Kidney (tissue), 14 donors: ENCODE measurements around the gene CENPVL1. TPM values are rescaled to one million over a fixed set of nuclear protein-coding genes. Genes with fewer than 3 reads are reported as not detected.

ENCODE experiments used
- DNase-seq, 5 donors: peaks; one replicate each; pipeline ENCODE4 v3.0.0-alpha.2; 2013 to 2020
- FAIRE-seq: peaks from 2 replicates; lab custom pipeline; 2012; peaks lifted over from hg19 to GRCh38; lab: Jason Lieb, UNC
- H3K27ac ChIP-seq, 2 donors: one replicate each; pipeline ENCODE4 v1.7.0; 2013; ENCODE audit warnings: low read depth in 2 of 2, low read length in 2 of 2, inconsistent platforms in 1 of 2
- H3K27me3 ChIP-seq: one replicate; pipeline ENCODE4 v1.7.1; 2013; ENCODE audit warnings: low read length, inconsistent platforms; ENCODE audit not compliant: control insufficient read depth, insufficient read depth
- H3K36me3 ChIP-seq, 3 donors: one replicate each; pipeline versions ENCODE4 v1.7.0 to v1.7.1; 2013; ENCODE audit warnings: low read length in 3 of 3, control low read depth in 1 of 3, inconsistent platforms in 1 of 3; ENCODE audit not compliant: insufficient read depth in 3 of 3, control insufficient read depth in 2 of 3
- H3K4me1 ChIP-seq, 3 donors: one replicate each; pipeline versions ENCODE4 v1.7.0 to v1.7.1; 2013; ENCODE audit warnings: low read length in 3 of 3, inconsistent platforms in 1 of 3, low read depth in 1 of 3; ENCODE audit not compliant: control insufficient read depth in 2 of 3, insufficient read depth in 2 of 3
- H3K4me3 ChIP-seq, 3 donors: one replicate each; pipeline versions ENCODE4 v1.7.0 to v1.8.1; 2013; ENCODE audit warnings: low read length in 3 of 3, control low read depth in 1 of 3, inconsistent platforms in 1 of 3
- H3K9ac ChIP-seq, 3 donors: one replicate each; pipeline versions ENCODE4 v1.7.0 to v1.7.1; 2013; ENCODE audit warnings: low read length in 3 of 3, control low read depth in 1 of 3, inconsistent platforms in 1 of 3
- H3K9me3 ChIP-seq, 3 donors: one replicate each; pipeline versions ENCODE4 v1.7.0 to v1.7.1; 2013; ENCODE audit warnings: low read length in 3 of 3, control low read depth in 1 of 3, inconsistent platforms in 1 of 3; ENCODE audit not compliant: control insufficient read depth in 2 of 3, insufficient read depth in 1 of 3
- CTCF ChIP-seq: IDR thresholded peaks from 3 replicates; pipeline ENCODE4 v1.5.1; 2012; ENCODE audit warnings: mild to moderate bottlenecking, moderate library complexity, borderline replicate concordance; ENCODE audit not compliant: insufficient read depth; ENCODE audit errors: extremely low read depth
- intact Hi-C: fragments of 100-400 bp; cut with DNase I; formaldehyde crosslinking; loops from one replicate; pipeline ENCODE4 v1.11.1; 2022
- polyA plus RNA-seq: library from polyadenylated mRNA; stranded (reverse); fragments of 350-450 nt; fragmentation: Illumina TruSeq; extraction: RNeasy Lipid Tissue Mini Kit (QIAGEN cat#74804); gene quantifications from one replicate; pipeline ENCODE4 v1.2.3, GENCODE V29; 2014; ENCODE audit warnings: low read depth, low replicate concordance; ENCODE audit not compliant: insufficient read depth
- total RNA-seq: library from RNA; stranded (reverse); fragmentation: NEBNext Ultra II Directional; extraction: Animal tissue kit (Norgen Biotek cat#: 25700); gene quantifications from one replicate; pipeline ENCODE4 v1.2.1, GENCODE V29; 2021
- donor health status: control.
- donor health status: control.
- donor health status: control.
- donor health status: control.
- donor health status: control.
- donor health status: DM: yes; HTN: yes; CAD: no.
- donor health status: Normal renal cell carcinoma (clear cell type).

The CENPVL1 gene
- total and polyA plus RNA-seq, 2 donors from 2014 or later = not detected

GRCh38 chrX:51747671-51748070 is 37.4 kb downstream of the CENPVL1 start:
- H3K36me3 ChIP-seq = peaks cover 0 to 2% (median 0%) of the 10 kb centered on the region in 3 donors
- intact Hi-C loops = no loop called here
- DNase-seq (no peak), FAIRE-seq (no peak)
- H3K4me3 ChIP-seq = no peak overlapping the region
- H3K9ac ChIP-seq = no peak overlapping the region
- H3K27me3 ChIP-seq = no peaks in the 10 kb centered on the region
- no peak for TF ChIP-seq CTCF
- H3K4me1 ChIP-seq = no peaks in the 10 kb centered on the region
- H3K27ac ChIP-seq = no peak overlapping the region
- peaks cover 0 to 12% (median 0%) of the 10 kb centered on the region in 3 donors for H3K9me3 ChIP-seq

GRCh38 chrX:51759055-51759839 is 48.9 kb downstream of the CENPVL1 start:
- Histone ChIP-seq H3K27me3 (peaks cover 2% of the 10 kb centered on the region), H3K4me3 (no peak overlapping the region), H3K4me1 (no peaks in the 10 kb centered on the region), H3K9ac (no peak overlapping the region), H3K27ac (no peak overlapping the region), H3K36me3 (no peaks in the 10 kb centered on the region), H3K9me3 (no peaks in the 10 kb centered on the region)
- FAIRE-seq (no peak), DNase-seq (no peak)
- intact Hi-C loops = no loop called here
- no peak for TF ChIP-seq CTCF

DNA sequence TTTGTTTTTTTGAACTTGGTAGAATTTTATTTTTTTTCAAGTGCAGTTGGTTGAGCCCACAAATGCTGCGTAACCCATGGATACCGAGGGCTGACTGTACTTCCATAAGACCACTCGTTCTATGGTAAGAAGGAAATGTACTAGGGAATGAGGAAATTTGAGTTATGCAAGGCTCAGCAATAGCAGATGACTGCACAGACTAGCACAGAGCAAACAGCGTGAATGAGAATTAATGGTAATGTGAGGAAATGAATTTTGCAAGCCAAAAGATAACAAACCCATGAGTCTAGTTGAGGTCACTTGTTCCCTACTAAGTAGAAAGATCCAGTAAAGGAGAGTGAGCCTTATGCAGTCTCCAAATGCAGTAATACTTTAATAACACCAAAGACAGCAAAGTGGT is 50.3 kb downstream of the CENPVL1 start:
- no peak overlapping the region for H3K27ac ChIP-seq
- peaks cover 2% of the 10 kb centered on the region for H3K27me3 ChIP-seq
- H3K9me3 ChIP-seq = no peaks in the 10 kb centered on the region
- no peak overlapping the region for H3K9ac ChIP-seq
- no peaks in the 10 kb centered on the region for H3K36me3 ChIP-seq
- no peak overlapping the region for H3K4me3 ChIP-seq
- intact Hi-C loops = no loop called here
- FAIRE-seq (no peak), DNase-seq (no peak)
- TF ChIP-seq CTCF = no peak
- H3K4me1 ChIP-seq = no peaks in the 10 kb centered on the region

Other genes starting within 250 kb of the CENPVL1 start
- gene NUDT11, start 213.9 kb upstream of the CENPVL1 start, total RNA-seq = 0.85 TPM
- gene NUDT11, start 213.9 kb upstream of the CENPVL1 start, polyA plus RNA-seq = 0.82 TPM
- not detected for gene CENPVL3, start 91.6 kb upstream of the CENPVL1 start, total RNA-seq
- gene CENPVL3, start 91.6 kb upstream of the CENPVL1 start, polyA plus RNA-seq = not detected
- gene CENPVL2, start 27.7 kb upstream of the CENPVL1 start, total RNA-seq = not detected
- not detected for gene CENPVL2, start 27.7 kb upstream of the CENPVL1 start, polyA plus RNA-seq
- gene GSPT2, start 32.9 kb downstream of the CENPVL1 start, total RNA-seq = 10.3 TPM
- gene GSPT2, start 32.9 kb downstream of the CENPVL1 start, polyA plus RNA-seq = 8.8 TPM
- gene MAGED1, start 183.1 kb downstream of the CENPVL1 start, total RNA-seq = 104 TPM
- 104 TPM for gene MAGED1, start 183.1 kb downstream of the CENPVL1 start, polyA plus RNA-seq